ENCODE data around the gene HAUS8.

DNA sequence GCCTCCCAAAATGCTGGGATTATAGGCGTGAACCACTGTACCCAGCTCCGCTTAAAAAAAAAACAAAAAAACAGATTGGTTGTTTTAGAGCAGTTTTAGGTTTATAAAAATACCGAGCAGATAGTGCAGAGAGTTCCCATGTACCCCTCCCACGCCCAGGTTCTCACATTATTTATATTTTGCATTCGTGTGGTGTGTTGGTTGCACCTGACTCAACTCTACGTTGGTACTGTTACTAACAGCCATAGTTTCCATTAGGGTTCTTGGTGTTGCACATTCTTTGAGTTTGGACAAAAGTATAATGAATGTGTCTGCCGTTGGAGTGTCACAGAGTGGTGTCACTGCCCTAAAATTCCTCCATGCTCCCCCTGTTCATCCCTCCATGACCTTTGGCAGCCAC, 29.4 kb upstream of the HAUS8 start:
- TF ChIP-seq POLR2A (IDR thresholded peaks at IDR 0.05; ENCODE audit: low read depth, low read length) (no peak), POLR2AphosphoS5 (IDR thresholded peaks at IDR 0.05; ENCODE audit: insufficient read depth, low read depth, low read length) (no peak), EZH2 (IDR thresholded peaks at IDR 0.05; ENCODE audit: borderline replicate concordance, low read depth, low read length, severe bottlenecking) (no peak), MYC (IDR thresholded peaks at IDR 0.05; ENCODE audit: low read depth, low read length) (no peak), GATA2 (IDR thresholded peaks at IDR 0.05; ENCODE audit: insufficient read depth, insufficient read length, low read depth, low read length) (no peak), FOS (IDR thresholded peaks at IDR 0.05; ENCODE audit: borderline replicate concordance, insufficient read depth, low read length) (no peak)
- TF ChIP-seq, protein P1, sequence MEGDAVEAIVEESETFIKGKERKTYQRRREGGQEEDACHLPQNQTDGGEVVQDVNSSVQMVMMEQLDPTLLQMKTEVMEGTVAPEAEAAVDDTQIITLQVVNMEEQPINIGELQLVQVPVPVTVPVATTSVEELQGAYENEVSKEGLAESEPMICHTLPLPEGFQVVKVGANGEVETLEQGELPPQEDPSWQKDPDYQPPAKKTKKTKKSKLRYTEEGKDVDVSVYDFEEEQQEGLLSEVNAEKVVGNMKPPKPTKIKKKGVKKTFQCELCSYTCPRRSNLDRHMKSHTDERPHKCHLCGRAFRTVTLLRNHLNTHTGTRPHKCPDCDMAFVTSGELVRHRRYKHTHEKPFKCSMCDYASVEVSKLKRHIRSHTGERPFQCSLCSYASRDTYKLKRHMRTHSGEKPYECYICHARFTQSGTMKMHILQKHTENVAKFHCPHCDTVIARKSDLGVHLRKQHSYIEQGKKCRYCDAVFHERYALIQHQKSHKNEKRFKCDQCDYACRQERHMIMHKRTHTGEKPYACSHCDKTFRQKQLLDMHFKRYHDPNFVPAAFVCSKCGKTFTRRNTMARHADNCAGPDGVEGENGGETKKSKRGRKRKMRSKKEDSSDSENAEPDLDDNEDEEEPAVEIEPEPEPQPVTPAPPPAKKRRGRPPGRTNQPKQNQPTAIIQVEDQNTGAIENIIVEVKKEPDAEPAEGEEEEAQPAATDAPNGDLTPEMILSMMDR (IDR thresholded peaks at IDR 0.05; ENCODE audit: extremely low read depth in 1 of 2, insufficient read depth in 1 of 2, low read depth in 1 of 2, low read length in 2 of 2) = no peak
- TF ChIP-seq, protein P2, sequence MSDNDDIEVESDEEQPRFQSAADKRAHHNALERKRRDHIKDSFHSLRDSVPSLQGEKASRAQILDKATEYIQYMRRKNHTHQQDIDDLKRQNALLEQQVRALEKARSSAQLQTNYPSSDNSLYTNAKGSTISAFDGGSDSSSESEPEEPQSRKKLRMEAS (IDR thresholded peaks at IDR 0.05; ENCODE audit: insufficient read depth, insufficient read length) = no peak
